Esophagus (tissue), 2 donors: ENCODE results near the gene KCNJ6. TPM values are rescaled to one million over a fixed set of nuclear protein-coding genes. Genes with fewer than 3 reads are reported as not detected.

ENCODE experiments used
- H3K27ac ChIP-seq, 2 donors: one replicate each; pipeline ENCODE4 v1.5.1; 2013; ENCODE audit warnings: low read depth in 2 of 2, mild to moderate bottlenecking in 2 of 2, inconsistent platforms in 1 of 2, low read length in 1 of 2, moderate library complexity in 1 of 2
- H3K27me3 ChIP-seq, 2 donors: one replicate each; pipeline ENCODE4 v1.6.1; 2013; ENCODE audit warnings: low read length in 2 of 2, control low read depth in 1 of 2, mild to moderate bottlenecking in 1 of 2; ENCODE audit not compliant: insufficient read depth in 2 of 2, control insufficient read depth in 1 of 2
- H3K36me3 ChIP-seq, 2 donors: one replicate each; pipeline ENCODE4 v1.6.1; 2013; ENCODE audit warnings: low read length in 1 of 2; ENCODE audit not compliant: control insufficient read depth in 2 of 2, insufficient read depth in 2 of 2
- H3K4me1 ChIP-seq, 2 donors: one replicate each; pipeline ENCODE4 v1.6.1; 2013; ENCODE audit warnings: low read length in 1 of 2; ENCODE audit not compliant: control insufficient read depth in 2 of 2, insufficient read depth in 2 of 2
- H3K4me3 ChIP-seq, 2 donors: one replicate each; pipeline ENCODE4 v1.5.1; 2013; ENCODE audit warnings: low read length in 2 of 2, mild to moderate bottlenecking in 2 of 2, low read depth in 1 of 2, moderate library complexity in 1 of 2
- H3K9me3 ChIP-seq, 2 donors: one replicate each; pipeline ENCODE4 v1.6.1; 2013; ENCODE audit warnings: mild to moderate bottlenecking in 2 of 2, low read depth in 1 of 2, low read length in 1 of 2, moderate library complexity in 1 of 2; ENCODE audit not compliant: control insufficient read depth in 2 of 2, insufficient read depth in 1 of 2
- WGBS, 2 donors: extraction: QIAGEN DNeasy Blood & Tissue Kit; methylation state at CpG; one replicate each; pipeline ENCODE4 v1.1.7; 2013; 5-methylcytosine and 5-hydroxymethylcytosine counted together
- polyA plus RNA-seq, 2 donors: library from polyadenylated mRNA; stranded (reverse); fragments of 200-250 nt; gene quantifications; one replicate each; pipeline ENCODE4 v1.2.3, GENCODE V29; 2013
- donor health status: healthy with polysubstance abuse.
- donor health status: Bipolar disorder and iron deficiency.

Gene KCNJ6
- polyA plus RNA-seq, 2 donors, result under 0.01 TPM; not detected in 1

GRCh38 chr21:37627074-37627473, 289.2 kb downstream of the KCNJ6 start:
- Histone ChIP-seq H3K36me3 (no peaks in the 10 kb centered on the region), H3K4me1 (no peaks in the 10 kb centered on the region), H3K4me3 (no peak overlapping the region), H3K9me3 (no peaks in the 10 kb centered on the region), H3K27ac (no peak overlapping the region), H3K27me3 (no peaks in the 10 kb centered on the region)
- 28 to 30% methylated on average over 4 of the region's 4 CpGs for WGBS, 2 donors

GRCh38 chr21:37626320-37626719, 289.9 kb downstream of the KCNJ6 start:
- WGBS, 2 donors, result 71 to 74% methylated on average over 6 of the region's 6 CpGs
- Histone ChIP-seq H3K27me3 (no peaks in the 10 kb centered on the region), H3K27ac (no peak overlapping the region), H3K36me3 (no peaks in the 10 kb centered on the region), H3K4me1 (no peaks in the 10 kb centered on the region), H3K4me3 (no peak overlapping the region), H3K9me3 (no peaks in the 10 kb centered on the region)

GRCh38 chr21:37623689-37624088, 292.6 kb downstream of the KCNJ6 start:
- Histone ChIP-seq H3K4me1 (no peaks in the 10 kb centered on the region), H3K27me3 (no peaks in the 10 kb centered on the region), H3K27ac (no peak overlapping the region), H3K9me3 (no peaks in the 10 kb centered on the region), H3K36me3 (no peaks in the 10 kb centered on the region), H3K4me3 (no peak overlapping the region)
- WGBS, 2 donors, result 79 to 85% methylated on average over 3 of the region's 3 CpGs

GRCh38 chr21:37623183-37623582, 293.1 kb downstream of the KCNJ6 start:
- WGBS, 2 donors, result 65 to 68% methylated on average over 3 of the region's 3 CpGs
- H3K27me3 ChIP-seq, result no peaks in the 10 kb centered on the region
- no peaks in the 10 kb centered on the region for H3K36me3 ChIP-seq
- H3K9me3 ChIP-seq, result no peaks in the 10 kb centered on the region
- H3K4me1 ChIP-seq, result no peaks in the 10 kb centered on the region
- no peak overlapping the region for H3K4me3 ChIP-seq
- no peak overlapping the region for H3K27ac ChIP-seq

GRCh38 chr21:37622755-37623154, 293.5 kb downstream of the KCNJ6 start:
- no peaks in the 10 kb centered on the region for H3K27me3 ChIP-seq
- H3K36me3 ChIP-seq, result no peaks in the 10 kb centered on the region
- 75 to 78% methylated on average over 8 of the region's 8 CpGs for WGBS, 2 donors
- no peak overlapping the region for H3K27ac ChIP-seq
- H3K4me3 ChIP-seq, result no peak overlapping the region
- H3K4me1 ChIP-seq, result no peaks in the 10 kb centered on the region
- no peaks in the 10 kb centered on the region for H3K9me3 ChIP-seq

GRCh38 chr21:37620401-37620800, 295.9 kb downstream of the KCNJ6 start:
- H3K4me3 ChIP-seq, result no peak overlapping the region

GRCh38 chr21:37619464-37619974, 296.7 kb downstream of the KCNJ6 start:
- H3K4me3 ChIP-seq, result no peak overlapping the region
- WGBS, 2 donors, result 62 to 70% methylated on average over 7 of the region's 7 CpGs
- H3K27me3 ChIP-seq, result no peaks in the 10 kb centered on the region
- no peaks in the 10 kb centered on the region for H3K36me3 ChIP-seq
- H3K27ac ChIP-seq, result no peak overlapping the region
- H3K4me1 ChIP-seq, result peaks cover 0 to under 1% of the 10 kb centered on the region in 2 donors
- H3K9me3 ChIP-seq, result no peaks in the 10 kb centered on the region

More at GRCh38 chr21:37620401-37620800, 295.9 kb downstream of the KCNJ6 start:
- no peaks in the 10 kb centered on the region for H3K4me1 ChIP-seq
- no peaks in the 10 kb centered on the region for H3K9me3 ChIP-seq
- H3K27me3 ChIP-seq, result no peaks in the 10 kb centered on the region
- no peak overlapping the region for H3K27ac ChIP-seq
- H3K36me3 ChIP-seq, result no peaks in the 10 kb centered on the region

GRCh38 chr21:37618081-37618480, 298.2 kb downstream of the KCNJ6 start:
- no peaks in the 10 kb centered on the region for H3K27me3 ChIP-seq
- H3K4me1 ChIP-seq, result peaks cover 0 to 4% of the 10 kb centered on the region in 2 donors
- WGBS, 2 donors, result 82 to 91% methylated on average over 7 of the region's 7 CpGs
- H3K36me3 ChIP-seq, result no peaks in the 10 kb centered on the region
- H3K4me3 ChIP-seq, result no peak overlapping the region
- no peaks in the 10 kb centered on the region for H3K9me3 ChIP-seq
- no peak overlapping the region for H3K27ac ChIP-seq

GRCh38 chr21:37615962-37616361, 300.3 kb downstream of the KCNJ6 start:
- Histone ChIP-seq H3K4me1 (peaks cover 0 to 4% of the 10 kb centered on the region in 2 donors), H3K4me3 (no peak overlapping the region), H3K27me3 (no peaks in the 10 kb centered on the region), H3K27ac (no peak overlapping the region), H3K36me3 (no peaks in the 10 kb centered on the region), H3K9me3 (no peaks in the 10 kb centered on the region)
- 83 to 90% methylated on average over 6 of the region's 6 CpGs for WGBS, 2 donors

GRCh38 chr21:37614351-37614875, 301.8 kb downstream of the KCNJ6 start:
- Histone ChIP-seq H3K9me3 (no peaks in the 10 kb centered on the region), H3K4me3 (no peak overlapping the region), H3K36me3 (no peaks in the 10 kb centered on the region), H3K27ac (no peak overlapping the region), H3K4me1 (peaks cover 0 to 4% of the 10 kb centered on the region in 2 donors), H3K27me3 (no peaks in the 10 kb centered on the region)
- WGBS, 2 donors, result 89 to 97% methylated on average over 11 of the region's 11 CpGs
